ENCODE results near the gene POTEF.
"Not testable (repeated sequence)": the region's sequence is repeated elsewhere in the genome, so short reads cannot be mapped to it uniquely, and the experiment has no call there.

The POTEF gene

GRCh38 chr2:130143266-130144039, 14.4 kb upstream of the POTEF start:
- H3K27me3 Mint-ChIP-seq (ENCODE audit: low read depth, poor library complexity); H3K9me3 Mint-ChIP-seq; H3K36me3 Mint-ChIP-seq (ENCODE audit: low read depth): not testable (repeated sequence)
- H3K27ac Mint-ChIP-seq, result peak overlapping the region; percentile 45
- H3K4me3 Mint-ChIP-seq, result peak overlapping the region; percentile 85
- peak; percentile 42 for DNase-seq
- peaks cover 34% of the 10 kb centered on the region for H3K4me1 Mint-ChIP-seq

- DNase-seq; H3K9me3 Mint-ChIP-seq; H3K27me3 Mint-ChIP-seq (ENCODE audit: low read depth, poor library complexity); H3K36me3 Mint-ChIP-seq (ENCODE audit: low read depth); H3K27ac Mint-ChIP-seq: not testable (repeated sequence)
- H3K4me1 Mint-ChIP-seq, result peaks cover 26% of the 10 kb centered on the region
- H3K4me3 Mint-ChIP-seq, result peak overlapping the region; percentile 82
Measured at GRCh38 chr2:130142396-130143265, 13.6 kb upstream of the POTEF start.

DNA sequence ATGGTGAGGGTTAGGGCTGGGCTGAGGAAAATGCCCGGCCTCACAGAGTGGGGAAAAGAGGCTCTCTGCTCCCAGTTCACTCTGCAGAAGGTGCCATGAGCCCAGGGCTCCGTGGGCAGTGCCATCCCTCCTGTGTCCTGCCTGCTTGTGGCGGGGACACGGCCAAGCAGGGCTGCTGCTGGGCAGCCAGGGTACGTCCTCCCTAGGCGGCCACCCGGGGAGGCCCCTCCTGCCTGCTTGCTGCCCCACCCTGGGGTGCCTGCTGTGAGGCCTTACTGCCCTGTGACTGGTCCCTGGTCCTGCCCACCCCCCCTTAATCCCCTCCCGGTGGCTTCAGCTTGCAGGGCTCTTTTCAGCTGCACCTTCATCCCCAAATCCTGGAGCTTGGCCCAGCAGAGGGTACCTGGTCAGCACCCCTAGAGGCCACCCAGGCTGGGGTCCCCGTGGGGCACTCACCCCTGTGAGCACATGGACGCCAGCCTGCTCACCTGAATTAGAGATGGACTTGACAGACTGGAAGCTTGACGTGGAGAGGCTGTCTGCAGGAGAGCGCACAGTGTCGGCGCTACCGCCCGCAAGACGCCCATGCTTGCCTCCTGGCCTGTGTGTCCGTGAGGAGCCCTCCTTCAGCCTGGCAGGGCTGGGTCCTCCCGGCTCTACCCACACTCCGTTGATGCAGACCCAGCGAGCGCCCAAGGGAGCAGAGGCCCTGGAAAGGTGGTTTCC, 12.8 kb upstream of the POTEF start:
- not testable (repeated sequence) for H3K27ac Mint-ChIP-seq

DNA sequence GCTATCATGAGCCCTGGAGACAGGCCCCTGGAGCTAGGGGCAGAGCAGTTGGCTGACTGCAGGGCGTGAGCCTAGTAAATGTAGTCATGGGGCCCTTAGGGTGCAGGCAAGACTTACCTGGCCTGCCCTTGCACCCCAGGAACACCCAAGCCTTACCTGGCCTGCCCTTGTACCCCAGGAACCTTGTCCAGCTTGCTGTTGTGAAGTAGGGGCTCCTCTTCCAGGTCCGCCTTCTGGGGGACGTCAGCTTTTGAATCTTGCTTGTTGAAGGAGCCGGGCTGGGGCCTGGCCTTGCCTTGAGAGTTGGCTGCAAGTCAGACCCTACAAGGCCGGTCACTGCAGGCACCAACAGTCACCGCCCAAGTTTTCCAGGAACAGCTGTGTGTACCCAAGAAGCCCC, 12.0 kb upstream of the POTEF start:
- not testable (repeated sequence) for H3K9me3 Mint-ChIP-seq; H3K36me3 Mint-ChIP-seq (ENCODE audit: low read depth); H3K27me3 Mint-ChIP-seq (ENCODE audit: low read depth, poor library complexity); H3K27ac Mint-ChIP-seq; H3K4me3 Mint-ChIP-seq; DNase-seq
- peaks cover 15% of the 10 kb centered on the region for H3K4me1 Mint-ChIP-seq

More for the DNA sequence above, 12.8 kb upstream of the POTEF start:
- H3K4me3 Mint-ChIP-seq; H3K9me3 Mint-ChIP-seq; H3K36me3 Mint-ChIP-seq (ENCODE audit: low read depth); H3K27me3 Mint-ChIP-seq (ENCODE audit: low read depth, poor library complexity); DNase-seq: not testable (repeated sequence)
- H3K4me1 Mint-ChIP-seq, result peaks cover 20% of the 10 kb centered on the region

GRCh38 chr2:130140516-130140915, 11.5 kb upstream of the POTEF start:
- H3K36me3 Mint-ChIP-seq (ENCODE audit: low read depth); H3K27me3 Mint-ChIP-seq (ENCODE audit: low read depth, poor library complexity); H3K4me3 Mint-ChIP-seq; H3K9me3 Mint-ChIP-seq; H3K27ac Mint-ChIP-seq; DNase-seq: not testable (repeated sequence)
- peaks cover 13% of the 10 kb centered on the region for H3K4me1 Mint-ChIP-seq

DNA sequence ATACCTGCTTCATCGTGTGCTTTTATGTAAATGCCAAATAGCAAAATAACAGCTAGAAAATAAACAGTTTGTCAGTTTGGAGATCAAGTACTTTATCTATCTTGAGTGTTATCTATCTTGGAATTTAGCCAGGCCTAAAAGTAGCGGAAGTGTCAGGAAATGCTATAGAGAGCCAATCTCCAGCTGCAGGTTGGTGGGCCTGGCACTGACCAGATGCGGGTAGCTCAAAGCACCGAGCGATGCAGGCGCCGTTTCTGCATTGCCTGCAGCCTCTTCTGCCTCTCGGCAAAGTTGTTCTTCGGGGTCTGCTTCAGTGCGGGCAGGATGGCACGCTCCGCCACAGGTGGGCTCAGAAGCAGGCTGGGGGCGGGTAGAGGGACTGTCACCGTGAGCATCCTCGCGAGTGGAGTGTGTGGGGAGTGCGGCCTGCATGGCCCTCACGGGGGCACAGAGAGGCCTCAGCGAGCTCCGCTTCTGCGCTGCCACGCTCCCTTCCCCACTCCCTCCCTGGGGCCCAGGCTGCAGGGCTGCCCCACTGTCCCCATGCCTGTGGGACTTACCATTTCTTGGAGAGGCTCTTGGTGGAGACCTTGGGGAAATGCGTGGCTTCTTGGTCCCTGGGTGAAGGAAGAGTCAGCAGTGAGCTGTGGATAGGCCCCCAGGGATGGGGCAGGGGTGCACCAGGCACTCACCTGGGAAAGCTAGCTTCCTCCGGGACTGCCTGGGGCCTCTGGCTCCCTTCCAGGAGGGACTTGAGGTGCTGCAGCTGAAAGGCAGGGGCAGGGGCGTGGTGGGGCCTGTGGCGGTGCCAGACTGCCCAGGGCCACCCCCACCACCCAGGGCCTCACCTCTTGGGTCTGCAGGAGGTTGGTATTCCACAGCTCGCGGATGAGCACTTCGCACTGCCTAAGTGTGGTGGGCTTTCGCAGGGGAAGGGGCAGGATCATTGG, 10.6 kb upstream of the POTEF start:
- not testable (repeated sequence) for H3K4me3 Mint-ChIP-seq; H3K36me3 Mint-ChIP-seq (ENCODE audit: low read depth); H3K4me1 Mint-ChIP-seq; H3K9me3 Mint-ChIP-seq; DNase-seq; H3K27me3 Mint-ChIP-seq (ENCODE audit: low read depth, poor library complexity); H3K27ac Mint-ChIP-seq

DNA sequence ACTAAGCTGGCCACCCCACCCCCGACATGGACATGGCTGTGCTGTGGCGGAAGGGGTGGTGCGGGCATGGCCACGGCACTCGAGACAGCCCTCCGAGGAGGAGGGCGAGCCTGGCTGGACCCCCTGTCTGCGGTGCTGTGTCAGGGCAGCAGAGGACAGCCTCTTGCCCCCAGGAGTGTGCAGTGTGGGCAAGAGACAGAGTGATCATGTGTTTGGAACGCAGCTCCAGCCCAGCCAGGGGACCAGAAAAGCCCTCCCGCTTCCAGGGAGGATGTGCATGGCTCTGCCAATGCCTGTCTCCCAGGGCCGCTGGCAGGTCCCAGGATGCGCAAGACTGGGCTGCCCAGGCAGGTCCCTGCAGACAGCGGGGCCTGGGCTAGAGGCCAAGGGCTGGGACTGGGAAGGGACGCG, 9.8 kb upstream of the POTEF start:
- H3K36me3 Mint-ChIP-seq (ENCODE audit: low read depth); H3K9me3 Mint-ChIP-seq; H3K4me3 Mint-ChIP-seq; H3K27me3 Mint-ChIP-seq (ENCODE audit: low read depth, poor library complexity); H3K27ac Mint-ChIP-seq; DNase-seq: not testable (repeated sequence)
- H3K4me1 Mint-ChIP-seq, result peaks cover 14% of the 10 kb centered on the region

DNA sequence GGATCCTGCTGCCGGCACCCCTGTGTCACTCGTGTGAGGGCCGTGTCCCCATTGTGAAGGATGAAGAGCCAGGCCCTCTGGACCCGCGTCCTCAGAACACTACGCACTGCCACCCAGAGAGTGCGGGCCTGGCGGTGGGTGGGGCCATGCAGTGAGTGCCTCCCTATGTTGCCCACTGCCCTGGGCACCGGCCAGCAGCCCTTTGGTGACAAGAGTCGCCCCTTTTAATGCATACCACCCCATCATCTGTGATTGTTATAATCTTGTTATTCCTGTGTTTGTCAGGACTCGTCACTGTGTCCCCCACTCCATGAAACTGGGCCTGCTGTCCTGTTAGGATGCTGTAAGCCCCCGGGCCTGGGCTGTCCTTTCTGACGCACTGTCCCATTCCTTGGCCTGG, 9.3 kb upstream of the POTEF start:
- H3K9me3 Mint-ChIP-seq; DNase-seq; H3K27me3 Mint-ChIP-seq (ENCODE audit: low read depth, poor library complexity); H3K4me3 Mint-ChIP-seq; H3K36me3 Mint-ChIP-seq (ENCODE audit: low read depth): not testable (repeated sequence)
- peaks cover 10% of the 10 kb centered on the region for H3K4me1 Mint-ChIP-seq
- H3K27ac Mint-ChIP-seq, result peak overlapping the region; percentile 83

DNA sequence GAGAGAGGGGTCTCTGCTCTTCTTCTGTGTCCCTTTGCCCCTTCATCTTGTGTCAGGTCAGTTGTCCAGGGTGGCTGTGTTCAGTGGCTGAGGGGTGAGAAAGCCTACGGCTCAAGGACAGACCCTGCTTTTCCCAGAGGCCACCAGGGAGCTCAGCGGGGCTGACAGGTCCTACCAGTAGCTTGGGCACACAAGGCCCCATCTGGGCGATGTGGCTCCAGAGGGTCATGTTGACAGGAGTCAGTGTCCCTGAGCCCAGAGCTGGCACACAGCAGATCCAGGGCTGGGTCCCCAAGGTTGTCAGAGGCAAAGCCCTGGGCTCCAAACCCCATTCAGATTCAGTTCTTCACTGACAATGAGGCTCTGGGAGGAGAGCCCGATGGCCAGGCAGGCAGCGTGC, 8.1 kb upstream of the POTEF start:
- not testable (repeated sequence) for H3K36me3 Mint-ChIP-seq (ENCODE audit: low read depth); DNase-seq; H3K27ac Mint-ChIP-seq; H3K27me3 Mint-ChIP-seq (ENCODE audit: low read depth, poor library complexity); H3K4me3 Mint-ChIP-seq; H3K9me3 Mint-ChIP-seq
- H3K4me1 Mint-ChIP-seq, result peaks cover 15% of the 10 kb centered on the region

GRCh38 chr2:130136546-130136945, 7.5 kb upstream of the POTEF start:
- peaks cover 20% of the 10 kb centered on the region for H3K4me1 Mint-ChIP-seq
- H3K9me3 Mint-ChIP-seq; H3K4me3 Mint-ChIP-seq; H3K27me3 Mint-ChIP-seq (ENCODE audit: low read depth, poor library complexity); H3K36me3 Mint-ChIP-seq (ENCODE audit: low read depth); DNase-seq; H3K27ac Mint-ChIP-seq: not testable (repeated sequence)

All from nephron progenitor cell (in vitro differentiated cells).